ENCODE results near the gene LMBR1L. TPM values are rescaled to one million over a fixed set of nuclear protein-coding genes. Genes with fewer than 3 reads are reported as not detected.
"Not testable (repeated sequence)": the region's sequence is repeated elsewhere in the genome, so short reads cannot be mapped to it uniquely, and the experiment has no call there.

LMBR1L gene
- total RNA-seq, 1 donor from 2014 or later: 27.5 TPM

- peak; percentile 92 for DNase-seq (ENCODE audit: low read depth)
Measured at GRCh38 chr12:49088150-49088931, 22.3 kb downstream of the LMBR1L start.

GRCh38 chr12:49086116-49086515 lies 24.5 kb downstream of the LMBR1L start:
- no peak for DNase-seq (ENCODE audit: low read depth)

GRCh38 chr12:49084438-49084837 lies 26.2 kb downstream of the LMBR1L start:
- no peak for DNase-seq (ENCODE audit: low read depth)

GRCh38 chr12:49079793-49080192 lies 30.9 kb downstream of the LMBR1L start:
- DNase-seq (ENCODE audit: low read depth): peak; percentile 80

- DNase-seq (ENCODE audit: low read depth): no peak
Measured at GRCh38 chr12:49070971-49071370, 39.7 kb downstream of the LMBR1L start.

GRCh38 chr12:49069507-49070346 lies 40.9 kb downstream of the LMBR1L start, which contains the start of gene RHEBL1:
Gene RHEBL1, minus strand, starts transcription at chr12:49069979. Its CDS starts 194 bp downstream, at chr12:49069785.
- peak; percentile 97 for DNase-seq (ENCODE audit: low read depth)

- DNase-seq (ENCODE audit: low read depth): no peak
Measured at GRCh38 chr12:49068879-49069506, 41.7 kb downstream of the LMBR1L start.

- no peak for DNase-seq (ENCODE audit: low read depth)
Measured at GRCh38 chr12:49066120-49066519, 44.5 kb downstream of the LMBR1L start.

GRCh38 chr12:49064767-49065152 lies 45.9 kb downstream of the LMBR1L start:
- DNase-seq (ENCODE audit: low read depth): no peak

- DNase-seq (ENCODE audit: low read depth): not testable (repeated sequence)
Measured at GRCh38 chr12:49061916-49062315, 48.7 kb downstream of the LMBR1L start.

- no peak for DNase-seq (ENCODE audit: low read depth)
Measured at GRCh38 chr12:49061157-49061650, 49.4 kb downstream of the LMBR1L start.

- DNase-seq (ENCODE audit: low read depth): peak; percentile 96
Measured at GRCh38 chr12:49060237-49061156, 50.1 kb downstream of the LMBR1L start, which contains the start of gene KMT2D. Gene KMT2D, minus strand, starts transcription at chr12:49060794. Its CDS starts 5,470 bp downstream, at chr12:49055324.

- DNase-seq (ENCODE audit: low read depth): no peak
Measured at GRCh38 chr12:49059299-49060171, 51.1 kb downstream of the LMBR1L start.

- no peak for DNase-seq (ENCODE audit: low read depth)
Measured at GRCh38 chr12:49059045-49059298, 51.7 kb downstream of the LMBR1L start.

GRCh38 chr12:49058366-49059044 lies 52.1 kb downstream of the LMBR1L start:
- DNase-seq (ENCODE audit: low read depth): no peak

GRCh38 chr12:49057888-49058287 lies 52.8 kb downstream of the LMBR1L start:
- no peak for DNase-seq (ENCODE audit: low read depth)

- DNase-seq (ENCODE audit: low read depth): peak; percentile 66
Measured at GRCh38 chr12:49055978-49056754, 54.5 kb downstream of the LMBR1L start.

GRCh38 chr12:49055092-49055491 lies 55.6 kb downstream of the LMBR1L start:
- no peak for DNase-seq (ENCODE audit: low read depth)
